ENCODE measurements around the gene SHB.

- TF ChIP-seq POLR2A (IDR thresholded peaks at IDR 0.05): peak in 3 of 4 donors; percentile 68 to 82 (median 69)
- TF ChIP-seq CTCF (IDR thresholded peaks at IDR 0.05): peak; percentile 82 to 98 (median 96)
- peak; percentile 91 to 92 for TF ChIP-seq POLR2AphosphoS5 (IDR thresholded peaks at IDR 0.05)
Measured at GRCh38 chr9:37903647-37904444, 165.2 kb downstream of the SHB start, which contains the start of gene SLC25A51.
